LNCAP (cell line): ENCODE measurements around the gene CHST2.

Experiments used
- TF ChIP-seq, protein P1 (sequence below): fragments of 450-650 bp; IDR thresholded peaks from 2 replicates; pipeline ENCODE4 v1.5.1; 2017; ENCODE audit warnings: mild to moderate bottlenecking

Gene CHST2

DNA sequence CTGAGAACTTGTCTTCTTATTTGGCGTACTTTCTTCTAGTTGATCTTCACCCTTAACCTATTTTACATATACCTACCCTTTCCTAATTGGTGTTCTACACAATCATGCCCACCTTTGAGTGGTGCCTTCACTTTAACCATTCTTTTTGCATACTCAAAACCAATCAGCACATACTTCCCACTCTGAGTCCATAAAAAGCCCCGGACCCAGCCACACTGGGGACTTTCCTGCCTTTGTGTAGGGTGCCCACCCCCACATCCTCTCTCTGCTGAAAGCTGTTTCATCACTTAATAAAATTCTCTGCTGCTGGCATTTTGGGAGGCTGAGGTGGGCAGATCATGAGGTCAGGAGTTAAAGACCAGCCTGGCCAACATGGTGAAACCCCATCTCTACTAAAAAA is 15.9 kb upstream of the CHST2 start:
- TF ChIP-seq, protein P1, sequence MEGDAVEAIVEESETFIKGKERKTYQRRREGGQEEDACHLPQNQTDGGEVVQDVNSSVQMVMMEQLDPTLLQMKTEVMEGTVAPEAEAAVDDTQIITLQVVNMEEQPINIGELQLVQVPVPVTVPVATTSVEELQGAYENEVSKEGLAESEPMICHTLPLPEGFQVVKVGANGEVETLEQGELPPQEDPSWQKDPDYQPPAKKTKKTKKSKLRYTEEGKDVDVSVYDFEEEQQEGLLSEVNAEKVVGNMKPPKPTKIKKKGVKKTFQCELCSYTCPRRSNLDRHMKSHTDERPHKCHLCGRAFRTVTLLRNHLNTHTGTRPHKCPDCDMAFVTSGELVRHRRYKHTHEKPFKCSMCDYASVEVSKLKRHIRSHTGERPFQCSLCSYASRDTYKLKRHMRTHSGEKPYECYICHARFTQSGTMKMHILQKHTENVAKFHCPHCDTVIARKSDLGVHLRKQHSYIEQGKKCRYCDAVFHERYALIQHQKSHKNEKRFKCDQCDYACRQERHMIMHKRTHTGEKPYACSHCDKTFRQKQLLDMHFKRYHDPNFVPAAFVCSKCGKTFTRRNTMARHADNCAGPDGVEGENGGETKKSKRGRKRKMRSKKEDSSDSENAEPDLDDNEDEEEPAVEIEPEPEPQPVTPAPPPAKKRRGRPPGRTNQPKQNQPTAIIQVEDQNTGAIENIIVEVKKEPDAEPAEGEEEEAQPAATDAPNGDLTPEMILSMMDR: no peak

DNA sequence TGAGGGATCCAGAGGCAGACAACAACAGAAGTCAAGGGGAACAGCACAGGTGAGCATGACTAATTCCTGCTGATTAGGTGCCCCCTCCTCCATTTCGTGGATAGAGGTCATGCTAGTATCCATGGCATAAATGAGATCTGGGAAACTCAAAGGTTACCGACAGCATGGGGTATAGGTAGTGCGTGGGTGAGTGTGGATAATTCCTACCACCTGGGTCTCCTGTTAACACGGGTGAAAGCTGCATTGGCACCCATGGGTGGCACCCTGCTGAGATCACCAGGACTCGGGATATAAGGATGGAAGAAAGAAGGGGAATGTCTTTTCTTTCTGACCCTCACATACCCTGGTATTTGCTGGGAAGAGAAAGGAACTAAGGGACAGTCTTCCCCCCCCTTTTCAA is 14.4 kb upstream of the CHST2 start:
- TF ChIP-seq, protein P1: no peak

DNA sequence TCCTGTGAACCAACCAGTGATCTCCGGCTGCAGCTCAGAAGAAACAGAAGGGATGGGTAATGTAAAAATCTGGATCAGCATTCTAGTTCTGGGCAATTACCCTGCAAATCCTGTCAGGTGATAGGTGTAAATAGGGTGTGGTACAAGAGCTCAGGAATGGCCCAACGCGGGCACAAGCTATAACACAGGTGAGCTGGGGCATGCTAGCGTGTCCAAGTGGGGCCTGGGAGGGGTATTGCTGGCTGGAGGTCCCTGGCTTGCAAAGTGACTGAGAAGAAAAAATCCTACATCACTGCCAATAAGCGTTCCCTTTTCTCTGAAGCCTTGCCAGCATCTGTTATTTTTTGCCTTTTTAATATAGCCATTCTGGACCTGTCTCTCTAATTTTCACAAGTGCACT is 9.7 kb upstream of the CHST2 start:
- TF ChIP-seq, protein P1: no peak

DNA sequence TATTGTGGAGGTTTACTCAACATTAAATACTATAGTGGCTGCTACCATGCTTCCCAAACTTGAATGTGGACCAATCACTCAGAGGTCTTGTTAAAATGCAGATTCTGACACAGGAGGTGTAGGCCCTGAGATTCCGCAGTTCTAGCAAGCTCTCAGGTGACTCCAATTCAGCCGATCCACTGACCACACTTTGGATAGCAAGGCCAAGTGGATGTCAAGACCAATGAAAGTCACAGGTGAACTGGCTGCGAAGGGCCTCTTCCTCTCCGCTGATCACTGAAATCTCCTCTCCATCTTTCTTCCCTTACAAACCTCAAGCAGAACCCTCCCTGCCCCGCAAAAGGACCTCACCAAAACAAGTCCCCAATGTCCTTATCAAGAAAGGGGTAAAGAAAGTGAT is 9.2 kb upstream of the CHST2 start:
- TF ChIP-seq, protein P1: no peak

DNA sequence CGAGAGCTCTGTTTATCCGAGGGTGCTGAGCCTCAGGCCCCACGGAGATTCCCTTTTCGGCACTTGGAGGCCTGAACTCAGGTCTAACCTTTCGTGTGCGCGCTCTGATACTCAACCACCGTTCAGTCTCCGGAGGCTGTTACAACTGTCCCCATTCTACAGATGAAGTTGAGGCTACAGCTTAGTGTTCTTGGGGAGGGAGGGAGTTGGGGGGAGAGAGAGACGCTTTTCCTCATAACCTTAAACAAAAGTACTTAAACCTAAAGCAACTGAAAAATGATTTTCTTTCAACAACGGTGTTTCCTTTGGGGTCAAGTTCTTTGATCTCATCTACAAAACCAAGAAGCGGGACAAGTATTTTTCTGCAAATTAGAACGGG is 952 bp upstream of the CHST2 start:
- TF ChIP-seq, protein P1: no peak

DNA sequence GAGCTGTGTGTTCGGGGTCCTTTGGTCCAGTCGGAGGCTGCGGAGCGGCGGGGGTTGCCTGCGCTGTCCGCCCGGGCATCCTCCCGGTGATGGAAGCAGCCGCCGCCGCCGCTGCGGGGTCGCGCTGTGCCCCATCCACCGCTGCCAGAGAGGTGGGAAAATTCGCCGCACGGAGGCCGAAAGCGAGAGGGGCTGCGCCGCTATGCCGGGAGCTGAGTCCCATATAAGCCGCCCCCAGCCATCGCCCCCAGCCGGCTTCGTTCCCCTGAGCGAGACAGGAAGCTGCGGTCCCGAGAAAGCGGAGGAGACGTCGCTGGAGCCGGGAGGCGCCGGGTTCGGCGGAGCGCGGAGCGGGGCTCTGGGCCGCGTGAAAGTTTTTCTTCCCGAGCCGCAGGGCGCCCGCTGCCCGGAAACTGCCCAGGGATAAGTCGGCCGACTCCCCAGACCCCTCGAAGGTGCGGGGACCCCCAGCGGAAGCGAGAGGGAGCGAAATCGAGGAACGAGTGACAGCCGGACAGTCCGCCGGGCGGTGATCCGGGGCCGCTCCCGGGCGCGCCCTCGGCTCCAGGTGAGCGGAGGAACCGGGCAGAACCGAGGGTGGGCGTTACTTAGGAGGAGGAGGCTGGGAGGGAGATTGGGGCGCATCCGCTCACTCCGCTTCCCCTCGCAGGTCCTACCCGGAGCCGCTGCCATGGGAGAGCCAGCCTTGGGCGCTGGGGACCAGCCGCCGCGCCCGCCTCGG is 574 bp downstream of the CHST2 start:
- TF ChIP-seq, protein P1: no peak

DNA sequence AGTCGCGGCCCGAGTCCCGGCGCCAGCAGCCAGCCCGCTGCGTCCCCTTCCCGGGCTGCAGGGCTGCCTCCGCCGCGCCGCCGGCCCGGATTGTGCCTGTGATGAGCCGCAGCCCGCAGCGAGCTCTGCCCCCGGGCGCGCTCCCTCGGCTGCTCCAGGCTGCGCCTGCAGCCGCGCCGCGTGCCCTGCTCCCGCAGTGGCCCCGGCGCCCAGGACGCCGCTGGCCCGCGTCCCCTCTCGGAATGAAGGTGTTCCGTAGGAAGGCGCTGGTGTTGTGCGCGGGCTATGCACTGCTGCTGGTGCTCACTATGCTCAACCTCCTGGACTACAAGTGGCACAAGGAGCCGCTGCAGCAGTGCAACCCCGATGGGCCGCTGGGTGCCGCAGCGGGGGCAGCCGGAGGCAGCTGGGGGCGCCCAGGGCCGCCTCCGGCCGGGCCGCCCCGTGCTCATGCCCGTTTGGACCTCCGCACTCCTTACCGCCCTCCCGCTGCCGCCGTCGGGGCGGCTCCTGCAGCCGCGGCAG is 1.2 kb downstream of the CHST2 start:
- TF ChIP-seq, protein P1: peak; percentile 4; the same call in 1 of the 2 replicates
